Astrocyte of the cerebellum (primary cell): ENCODE results near the gene ARHGAP45.

Experiments
- DNase-seq: peaks from one replicate; pipeline ENCODE4 v3.0.0-alpha.2; 2011; ENCODE audit warnings: low read depth
- H3K4me3 ChIP-seq: 2 replicates; pipeline ENCODE4 v1.5.1; 2011; ENCODE audit warnings: mild to moderate bottlenecking, low read depth, low read length, moderate library complexity
- in situ Hi-C: cut with HindIII; loops from 2 replicates; pipeline ENCODE4 v1.10.0; 2017; ENCODE audit warnings: low sequenced_read_pairs
- TF ChIP-seq, protein P1 (sequence below): IDR thresholded peaks from 2 replicates; pipeline ENCODE4 v1.5.1; 2012; ENCODE audit warnings: low read length, low read depth, moderate library complexity, mild to moderate bottlenecking; ENCODE audit errors: missing control alignments

Gene ARHGAP45

DNA sequence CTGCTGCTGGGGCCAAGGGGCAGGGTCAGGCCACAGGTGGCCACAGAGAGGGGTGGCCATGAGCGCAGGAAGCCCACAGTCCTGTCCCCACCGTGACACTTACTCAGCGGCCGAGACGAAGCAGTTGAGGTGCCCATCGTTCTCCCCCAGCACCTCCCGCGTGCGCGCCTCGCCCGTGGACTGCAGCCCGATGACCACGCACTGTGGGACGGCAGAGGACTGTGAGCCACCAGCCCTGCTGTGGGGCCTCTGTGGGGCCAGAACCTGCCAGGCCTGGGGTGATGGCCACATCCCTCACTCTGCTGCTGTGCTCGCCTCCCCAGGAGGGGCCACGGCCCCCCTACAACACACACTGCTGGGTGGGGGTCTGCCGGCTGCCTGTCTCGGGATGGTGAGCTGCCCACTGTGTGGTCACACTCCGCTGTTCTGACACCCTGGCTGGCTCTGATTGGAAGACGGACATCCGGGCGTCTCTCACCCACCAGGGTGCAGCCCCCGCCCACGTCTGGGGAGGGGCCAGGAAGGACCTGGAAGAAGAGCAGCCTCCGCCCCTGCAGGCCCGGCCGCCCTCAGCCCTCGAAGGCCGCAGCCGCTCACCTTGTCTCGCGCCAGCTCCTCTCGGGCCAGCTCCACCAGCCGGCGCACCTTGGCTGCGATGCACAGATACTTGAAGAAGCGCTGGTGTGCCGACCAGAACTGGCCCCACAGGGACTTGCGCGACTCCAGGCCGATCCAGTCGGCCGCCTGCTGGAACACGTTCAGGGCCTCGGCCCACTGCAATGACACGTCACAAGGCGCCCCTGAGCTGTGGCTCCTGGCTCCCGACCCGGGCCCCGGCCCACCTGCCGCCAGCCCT is 50.0 kb downstream of the ARHGAP45 start:
- H3K4me3 ChIP-seq = no peak overlapping the region
- in situ Hi-C loops = no loop called here
- TF ChIP-seq, protein P1, sequence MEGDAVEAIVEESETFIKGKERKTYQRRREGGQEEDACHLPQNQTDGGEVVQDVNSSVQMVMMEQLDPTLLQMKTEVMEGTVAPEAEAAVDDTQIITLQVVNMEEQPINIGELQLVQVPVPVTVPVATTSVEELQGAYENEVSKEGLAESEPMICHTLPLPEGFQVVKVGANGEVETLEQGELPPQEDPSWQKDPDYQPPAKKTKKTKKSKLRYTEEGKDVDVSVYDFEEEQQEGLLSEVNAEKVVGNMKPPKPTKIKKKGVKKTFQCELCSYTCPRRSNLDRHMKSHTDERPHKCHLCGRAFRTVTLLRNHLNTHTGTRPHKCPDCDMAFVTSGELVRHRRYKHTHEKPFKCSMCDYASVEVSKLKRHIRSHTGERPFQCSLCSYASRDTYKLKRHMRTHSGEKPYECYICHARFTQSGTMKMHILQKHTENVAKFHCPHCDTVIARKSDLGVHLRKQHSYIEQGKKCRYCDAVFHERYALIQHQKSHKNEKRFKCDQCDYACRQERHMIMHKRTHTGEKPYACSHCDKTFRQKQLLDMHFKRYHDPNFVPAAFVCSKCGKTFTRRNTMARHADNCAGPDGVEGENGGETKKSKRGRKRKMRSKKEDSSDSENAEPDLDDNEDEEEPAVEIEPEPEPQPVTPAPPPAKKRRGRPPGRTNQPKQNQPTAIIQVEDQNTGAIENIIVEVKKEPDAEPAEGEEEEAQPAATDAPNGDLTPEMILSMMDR = no peak
- DNase-seq = no peak

- no peak for DNase-seq
- in situ Hi-C loops = no loop called here
- H3K4me3 ChIP-seq = no peak overlapping the region
- TF ChIP-seq, protein P1 = no peak
Measured at GRCh38 chr19:1117654-1118053, 50.7 kb downstream of the ARHGAP45 start.

- in situ Hi-C loops = no loop called here
- TF ChIP-seq, protein P1 = no peak
- DNase-seq = no peak
- no peak overlapping the region for H3K4me3 ChIP-seq
Measured at GRCh38 chr19:1118999-1119398, 52.0 kb downstream of the ARHGAP45 start.

DNA sequence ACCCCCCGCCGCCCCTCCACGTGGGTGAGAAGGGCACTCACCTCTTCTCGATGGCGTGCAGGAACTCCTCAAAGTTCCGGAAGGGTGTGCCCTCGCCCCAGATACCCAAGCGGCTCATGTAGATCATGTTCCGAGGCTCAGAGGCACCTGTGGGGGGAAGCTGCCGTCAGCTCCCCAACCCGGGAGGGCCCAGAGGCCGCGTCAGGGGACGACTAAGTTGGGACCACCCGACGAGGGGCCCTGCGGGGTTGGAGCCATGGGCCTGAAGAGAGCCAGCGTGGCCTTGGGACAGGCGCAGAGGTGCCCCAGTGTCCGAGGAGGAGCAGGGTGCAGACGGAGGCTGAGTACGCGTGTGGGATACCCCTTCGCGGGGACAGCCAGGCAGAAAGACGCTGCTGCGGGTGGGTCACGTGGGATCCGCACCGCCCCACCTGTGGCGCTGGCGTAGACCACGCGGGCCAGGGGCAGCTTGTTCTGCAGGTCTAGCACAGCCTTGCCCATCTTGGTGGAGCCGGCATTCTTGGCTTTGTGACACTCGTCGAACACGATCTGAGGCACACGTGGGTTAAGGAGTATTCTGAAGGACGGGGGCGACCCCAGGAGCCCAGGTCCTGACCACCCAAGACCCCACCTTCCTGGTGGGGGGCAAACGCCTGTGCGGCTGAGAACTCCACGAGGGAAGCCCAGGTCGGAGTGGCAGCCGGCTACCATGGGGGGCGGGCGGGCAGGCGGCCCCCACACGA is 52.7 kb downstream of the ARHGAP45 start:
- no peak overlapping the region for H3K4me3 ChIP-seq
- no peak for DNase-seq
- TF ChIP-seq, protein P1 = no peak
- in situ Hi-C loops = no loop called here

DNA sequence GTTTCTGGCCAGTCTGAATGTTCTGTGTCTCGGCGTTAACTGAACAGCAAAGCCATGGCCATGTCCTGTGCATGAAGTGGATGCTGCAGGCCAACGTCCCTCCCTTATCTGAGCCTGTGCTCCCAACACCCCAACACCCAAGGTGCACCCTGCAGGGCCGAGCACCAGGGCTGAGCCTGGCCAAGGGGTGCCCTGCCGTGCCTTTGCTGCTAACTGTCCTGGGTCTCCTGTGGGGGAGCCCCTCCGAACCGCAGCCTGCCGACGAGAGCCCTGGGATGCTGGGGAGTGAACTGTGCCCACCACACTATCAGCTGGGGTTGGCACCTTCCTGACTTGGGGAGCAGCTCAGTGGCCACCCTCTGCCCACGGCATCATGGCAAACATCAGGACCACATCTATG is 54.4 kb downstream of the ARHGAP45 start:
- TF ChIP-seq, protein P1 = no peak
- in situ Hi-C loops = no loop called here
- H3K4me3 ChIP-seq = no peak overlapping the region
- no peak for DNase-seq

- TF ChIP-seq, protein P1 = no peak
- no peak overlapping the region for H3K4me3 ChIP-seq
- DNase-seq = no peak
- in situ Hi-C loops = no loop called here
Measured at GRCh38 chr19:1122021-1122971, 55.3 kb downstream of the ARHGAP45 start.
